Measurements from ENCODE around the gene GCC1.
"Not testable (repeated sequence)": the region's sequence is repeated elsewhere in the genome, so short reads cannot be mapped to it uniquely, and the experiment has no call there.

The GCC1 gene

GRCh38 chr7:127589896-127590295, 4.5 kb upstream of the GCC1 start:
- no peak for DNase-seq (ENCODE audit: low read depth)

- peak; percentile 69 for DNase-seq (ENCODE audit: low read depth)
Observed at GRCh38 chr7:127588697-127589482, 3.5 kb upstream of the GCC1 start.

GRCh38 chr7:127588019-127588696, 2.8 kb upstream of the GCC1 start, which contains the start of gene ARF5:
Gene ARF5, plus strand, starts transcription at chr7:127588411. Its CDS starts 88 bp downstream, at chr7:127588499.
- peak; percentile 83 for DNase-seq (ENCODE audit: low read depth)

- no peak for DNase-seq (ENCODE audit: low read depth)
Observed at GRCh38 chr7:127587663-127588018, 2.2 kb upstream of the GCC1 start.

GRCh38 chr7:127586346-127586745, 950 bp upstream of the GCC1 start:
- no peak for DNase-seq (ENCODE audit: low read depth)

- no peak for DNase-seq (ENCODE audit: low read depth)
Observed at GRCh38 chr7:127584648-127585043, 750 bp downstream of the GCC1 start.

GRCh38 chr7:127582361-127582760, 3.0 kb downstream of the GCC1 start:
- DNase-seq (ENCODE audit: low read depth) = no peak

GRCh38 chr7:127581716-127582115, 3.7 kb downstream of the GCC1 start:
- no peak for DNase-seq (ENCODE audit: low read depth)

- no peak for DNase-seq (ENCODE audit: low read depth)
Observed at GRCh38 chr7:127580612-127581011, 4.8 kb downstream of the GCC1 start.

- DNase-seq (ENCODE audit: low read depth) = peak; percentile 47
Observed at GRCh38 chr7:127578711-127579275, 6.6 kb downstream of the GCC1 start.

- DNase-seq (ENCODE audit: low read depth) = peak; percentile 43
Observed at GRCh38 chr7:127578036-127578684, 7.2 kb downstream of the GCC1 start.

- peak; percentile 18 for DNase-seq (ENCODE audit: low read depth)
Observed at GRCh38 chr7:127571741-127572505, 13.5 kb downstream of the GCC1 start.

GRCh38 chr7:127568034-127568433, 17.4 kb downstream of the GCC1 start:
- not testable (repeated sequence) for DNase-seq (ENCODE audit: low read depth)

- DNase-seq (ENCODE audit: low read depth) = no peak
Observed at GRCh38 chr7:127566242-127566641, 19.2 kb downstream of the GCC1 start.

- no peak for DNase-seq (ENCODE audit: low read depth)
Observed at GRCh38 chr7:127557803-127558202, 27.6 kb downstream of the GCC1 start.

GRCh38 chr7:127556404-127556803, 29.0 kb downstream of the GCC1 start:
- no peak for DNase-seq (ENCODE audit: low read depth)

- DNase-seq (ENCODE audit: low read depth) = no peak
Observed at GRCh38 chr7:127551941-127552340, 33.5 kb downstream of the GCC1 start.

- DNase-seq (ENCODE audit: low read depth) = no peak
Observed at GRCh38 chr7:127550247-127550646, 35.1 kb downstream of the GCC1 start.

- DNase-seq (ENCODE audit: low read depth) = no peak
Observed at GRCh38 chr7:127546313-127546712, 39.1 kb downstream of the GCC1 start.

- no peak for DNase-seq (ENCODE audit: low read depth)
Observed at GRCh38 chr7:127541548-127541947, 43.8 kb downstream of the GCC1 start.

- not testable (repeated sequence) for DNase-seq (ENCODE audit: low read depth)
Observed at GRCh38 chr7:127540461-127540860, 44.9 kb downstream of the GCC1 start.

- no peak for DNase-seq (ENCODE audit: low read depth)
Observed at GRCh38 chr7:127539116-127539515, 46.3 kb downstream of the GCC1 start.

Measured in ELR (cell line).